HG03432 (cell line): Measurements from ENCODE around the gene SMARCA2.

Source experiments
- ATAC-seq: cut with Tn5 transposase; IDR thresholded peaks from one replicate; pipeline ENCODE4 v1.9.1; 2021; ENCODE audit warnings: mild to moderate bottlenecking, moderate library complexity; ENCODE audit not compliant: unreplicated experiment

Gene SMARCA2

GRCh38 chr9:2039294-2040180, 24.4 kb downstream of the SMARCA2 start:
- no peak for ATAC-seq

DNA sequence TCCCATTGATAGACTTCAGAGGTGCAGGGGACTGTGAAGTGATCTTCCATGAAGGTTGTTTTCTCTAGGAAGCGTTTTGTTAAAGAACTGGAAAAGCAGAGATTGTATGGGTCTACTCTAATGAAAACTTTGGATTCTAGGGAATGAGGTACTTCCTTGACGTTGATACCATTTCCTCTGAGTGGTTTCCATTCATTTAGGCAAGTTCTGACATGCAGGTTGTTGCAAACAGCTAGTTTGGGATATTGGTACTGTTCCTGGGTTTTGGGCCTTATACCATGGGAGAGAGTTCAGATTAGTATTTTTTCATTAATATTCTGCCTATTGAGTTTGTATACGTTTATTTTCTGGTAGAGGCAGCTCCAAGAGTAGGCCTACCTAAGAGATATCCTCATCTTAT, 25.7 kb downstream of the SMARCA2 start:
- ATAC-seq: no peak

DNA sequence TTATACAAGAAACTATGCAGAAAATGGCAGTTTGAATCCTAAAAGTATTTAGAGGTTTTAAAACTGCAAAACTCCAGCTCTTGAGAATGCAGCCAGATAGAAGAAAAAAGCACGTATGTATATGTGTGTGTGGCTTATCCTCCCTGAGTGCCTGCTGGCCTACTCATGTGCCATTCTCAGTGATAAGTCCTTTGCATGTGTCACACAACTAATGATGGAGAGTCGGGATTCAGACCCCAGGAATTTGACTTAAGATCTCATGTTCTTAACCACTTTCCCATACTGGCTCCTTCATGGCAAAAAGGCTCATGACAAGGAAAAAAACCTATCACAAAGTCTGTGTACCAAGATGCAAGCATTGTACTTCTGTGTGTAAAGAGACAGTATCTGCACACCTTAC, 26.6 kb downstream of the SMARCA2 start:
- ATAC-seq: no peak

GRCh38 chr9:2043243-2043642, 28.1 kb downstream of the SMARCA2 start:
- ATAC-seq: peak; percentile 48

DNA sequence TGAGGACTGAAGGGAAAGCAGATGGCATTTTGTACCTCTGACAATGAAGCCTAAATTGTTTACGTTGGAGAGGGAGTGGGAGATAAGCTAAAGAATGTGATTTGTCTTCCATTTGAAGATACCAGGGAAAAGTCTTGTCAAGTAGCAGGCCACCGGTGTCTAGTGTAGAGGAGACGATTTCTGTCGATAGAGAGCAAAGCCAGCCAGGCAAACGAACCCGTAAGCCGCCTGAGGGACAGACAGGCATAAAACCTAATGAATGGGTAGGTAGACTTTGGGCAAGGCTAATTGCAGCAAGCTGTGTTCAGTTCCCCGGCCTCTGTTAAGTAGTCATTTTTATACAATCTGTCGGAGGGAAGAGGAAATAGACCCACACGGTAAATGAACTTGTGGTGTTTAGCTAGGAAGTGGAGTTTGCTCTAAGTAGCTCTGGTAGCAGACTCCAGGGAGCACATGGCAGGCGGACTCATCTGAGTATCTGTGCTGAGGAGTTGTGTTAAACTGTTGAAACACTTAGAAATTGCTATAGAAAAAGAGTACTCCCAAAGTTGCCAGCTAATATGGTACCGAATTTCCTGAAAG, 28.8 kb downstream of the SMARCA2 start:
- ATAC-seq: peak; percentile 55

DNA sequence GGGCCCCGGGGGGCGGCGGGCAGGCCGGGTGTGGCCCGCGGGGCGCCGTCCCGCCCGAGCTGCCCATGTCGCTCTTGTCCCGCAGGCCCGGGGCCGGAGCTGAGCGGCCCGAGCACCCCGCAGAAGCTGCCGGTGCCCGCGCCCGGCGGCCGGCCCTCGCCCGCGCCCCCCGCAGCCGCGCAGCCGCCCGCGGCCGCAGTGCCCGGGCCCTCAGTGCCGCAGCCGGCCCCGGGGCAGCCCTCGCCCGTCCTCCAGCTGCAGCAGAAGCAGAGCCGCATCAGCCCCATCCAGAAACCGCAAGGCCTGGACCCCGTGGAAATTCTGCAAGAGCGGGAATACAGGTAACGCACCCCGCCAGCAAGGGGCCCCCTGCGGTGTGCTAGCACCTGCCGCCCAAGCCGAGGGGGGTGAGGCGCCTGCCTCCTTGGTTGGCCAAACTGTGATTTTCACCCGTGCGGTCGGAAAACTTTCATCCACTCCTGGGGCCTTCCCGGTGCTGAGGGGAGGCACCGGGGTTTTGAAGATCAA, 32.1 kb downstream of the SMARCA2 start:
- no peak for ATAC-seq

DNA sequence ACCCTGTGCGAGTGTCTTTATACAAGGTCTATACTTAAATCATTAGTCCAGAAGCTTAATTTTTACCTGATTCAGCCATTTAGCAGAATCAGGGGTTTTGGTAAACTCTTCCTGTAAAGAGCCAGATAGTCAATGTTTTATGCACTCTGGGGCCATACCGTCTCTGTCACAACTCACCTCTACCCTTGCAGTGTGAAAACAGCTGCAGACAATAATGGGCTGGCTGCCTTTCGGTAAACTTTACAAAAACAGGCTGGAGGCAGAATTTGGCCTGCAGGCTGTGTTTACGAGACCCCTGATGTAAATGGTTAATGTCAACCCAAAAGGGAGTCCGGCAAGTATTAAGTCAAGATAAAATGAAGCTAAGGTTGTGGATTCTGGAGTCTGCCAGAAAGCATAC, 32.8 kb downstream of the SMARCA2 start:
- no peak for ATAC-seq

DNA sequence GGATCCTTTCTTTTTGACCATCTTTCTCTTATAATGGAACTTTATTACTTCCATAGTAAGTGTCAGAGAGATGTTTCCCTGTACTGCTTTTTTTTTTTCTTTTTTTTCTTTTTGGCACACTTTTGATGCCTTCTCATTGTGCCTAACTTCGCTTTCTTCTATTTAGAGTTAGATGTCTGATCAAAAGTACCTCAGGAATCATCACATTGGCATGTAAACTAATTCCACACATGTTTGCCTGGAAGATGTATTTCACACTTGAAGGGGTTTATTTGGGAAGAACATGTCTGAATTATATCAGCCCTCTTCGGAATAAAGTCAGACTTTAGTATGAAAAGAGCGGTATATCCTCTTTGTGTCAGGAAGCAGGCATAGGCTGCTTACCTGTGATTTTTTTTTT, 35.1 kb downstream of the SMARCA2 start:
- ATAC-seq: no peak

GRCh38 chr9:2053883-2054845, 39.0 kb downstream of the SMARCA2 start:
- ATAC-seq: peak; percentile 95

GRCh38 chr9:2055203-2055658, 40.1 kb downstream of the SMARCA2 start:
- peak; percentile 43 for ATAC-seq

DNA sequence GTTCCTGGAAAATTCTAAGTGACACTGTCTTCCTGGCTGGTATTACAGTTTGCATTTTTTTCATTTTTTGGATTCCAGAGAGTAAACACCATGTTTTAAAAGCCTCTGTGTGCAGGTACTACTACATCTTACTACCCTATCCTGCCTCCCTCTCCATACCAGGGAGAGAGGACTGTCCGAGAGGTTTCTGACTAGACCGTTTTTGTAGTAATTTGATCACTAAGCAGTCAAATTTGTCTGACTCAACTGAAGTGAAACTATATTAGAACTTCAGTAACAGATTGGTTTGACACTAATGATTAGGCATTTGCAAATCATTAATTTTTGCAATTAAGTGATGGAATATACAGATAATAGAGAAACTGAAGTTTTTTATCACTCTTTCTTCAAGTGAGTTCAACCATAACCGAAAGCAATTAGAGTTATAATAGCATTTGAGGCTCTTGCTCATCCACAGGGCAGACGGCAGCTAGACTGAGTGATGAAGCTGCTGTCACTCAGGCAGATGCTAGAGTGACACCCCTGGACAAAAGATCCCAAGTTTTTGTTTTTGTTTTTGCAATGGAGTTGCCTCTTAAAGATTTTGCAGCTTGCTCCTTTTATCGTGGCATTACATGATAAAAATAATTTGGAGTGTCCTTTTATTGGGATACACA, 44.3 kb downstream of the SMARCA2 start:
- no peak for ATAC-seq

GRCh38 chr9:2060424-2060823, 45.3 kb downstream of the SMARCA2 start:
- ATAC-seq: no peak

- ATAC-seq: no peak
These were observed 50.6 kb downstream of the SMARCA2 start for GRCh38 chr9:2065704-2066103.

- ATAC-seq: no peak
These were observed 51.4 kb downstream of the SMARCA2 start for GRCh38 chr9:2066312-2067273.

DNA sequence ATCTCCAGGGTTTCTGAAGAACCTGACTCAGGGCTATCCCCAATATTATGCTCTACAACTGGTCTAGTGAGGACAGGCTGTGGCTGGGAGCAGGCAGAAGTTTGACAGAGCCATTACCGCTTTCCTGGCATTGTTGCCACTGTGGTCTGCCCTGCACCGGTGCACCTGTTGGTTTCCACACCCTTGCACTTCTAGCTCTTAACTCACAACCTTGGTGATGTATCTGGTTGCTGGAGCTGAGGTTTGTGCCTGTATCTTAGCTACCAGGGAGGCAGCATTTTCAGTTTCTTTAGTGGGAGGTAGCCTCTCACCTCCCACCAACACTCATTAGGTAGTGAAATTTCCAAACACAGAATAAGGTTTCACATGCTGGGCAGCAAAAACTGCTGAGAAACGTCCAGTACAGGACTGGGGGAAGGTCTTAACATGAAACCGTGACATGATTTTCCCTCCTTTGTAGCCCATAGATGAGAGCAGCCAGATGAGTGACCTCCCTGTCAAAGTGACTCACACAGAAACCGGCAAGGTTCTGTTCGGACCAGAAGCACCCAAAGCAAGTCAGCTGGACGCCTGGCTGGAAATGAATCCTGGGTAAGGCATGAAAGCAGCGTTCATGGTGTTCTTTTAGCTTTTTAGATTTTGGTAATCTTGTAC, 57.7 kb downstream of the SMARCA2 start:
- ATAC-seq: peak; percentile 87

- ATAC-seq: no peak
These were observed 67.6 kb downstream of the SMARCA2 start for GRCh38 chr9:2082772-2083171.

GRCh38 chr9:2083479-2083878, 68.3 kb downstream of the SMARCA2 start:
- ATAC-seq: no peak

DNA sequence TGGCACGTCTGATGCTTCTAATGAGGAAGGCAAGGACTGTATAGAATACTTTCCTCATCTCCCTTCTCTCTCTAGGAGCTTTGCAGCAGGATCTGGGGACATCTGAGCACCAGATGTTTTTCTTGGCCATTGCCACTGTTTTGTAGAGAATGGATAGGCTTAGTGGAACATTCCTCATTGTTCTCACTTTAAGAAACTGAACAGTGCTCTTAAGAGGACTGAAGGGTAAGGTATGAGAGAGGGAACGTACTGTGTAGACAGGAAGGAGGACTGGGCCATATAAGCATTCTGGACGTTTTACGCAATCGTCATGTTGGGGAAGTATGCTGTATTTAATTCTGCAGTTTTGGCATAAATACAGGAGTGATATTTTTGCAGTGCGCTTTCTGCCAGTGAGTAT, 70.6 kb downstream of the SMARCA2 start:
- no peak for ATAC-seq

GRCh38 chr9:2086116-2086515, 71.0 kb downstream of the SMARCA2 start:
- ATAC-seq: no peak
